ENCODE data around the gene DRD4. TPM values are rescaled to one million over a fixed set of nuclear protein-coding genes. Genes with fewer than 3 reads are reported as not detected.
A peak's percentile ranks its signal among the peaks of the same experiment; 100 is the strongest.

The DRD4 gene
- total and polyA plus RNA-seq, 2 of the 13 experiments (the other 11 are each of a cell fraction or from before 2014, with no cell fraction given), result 0.09 to 0.13 TPM

DNA sequence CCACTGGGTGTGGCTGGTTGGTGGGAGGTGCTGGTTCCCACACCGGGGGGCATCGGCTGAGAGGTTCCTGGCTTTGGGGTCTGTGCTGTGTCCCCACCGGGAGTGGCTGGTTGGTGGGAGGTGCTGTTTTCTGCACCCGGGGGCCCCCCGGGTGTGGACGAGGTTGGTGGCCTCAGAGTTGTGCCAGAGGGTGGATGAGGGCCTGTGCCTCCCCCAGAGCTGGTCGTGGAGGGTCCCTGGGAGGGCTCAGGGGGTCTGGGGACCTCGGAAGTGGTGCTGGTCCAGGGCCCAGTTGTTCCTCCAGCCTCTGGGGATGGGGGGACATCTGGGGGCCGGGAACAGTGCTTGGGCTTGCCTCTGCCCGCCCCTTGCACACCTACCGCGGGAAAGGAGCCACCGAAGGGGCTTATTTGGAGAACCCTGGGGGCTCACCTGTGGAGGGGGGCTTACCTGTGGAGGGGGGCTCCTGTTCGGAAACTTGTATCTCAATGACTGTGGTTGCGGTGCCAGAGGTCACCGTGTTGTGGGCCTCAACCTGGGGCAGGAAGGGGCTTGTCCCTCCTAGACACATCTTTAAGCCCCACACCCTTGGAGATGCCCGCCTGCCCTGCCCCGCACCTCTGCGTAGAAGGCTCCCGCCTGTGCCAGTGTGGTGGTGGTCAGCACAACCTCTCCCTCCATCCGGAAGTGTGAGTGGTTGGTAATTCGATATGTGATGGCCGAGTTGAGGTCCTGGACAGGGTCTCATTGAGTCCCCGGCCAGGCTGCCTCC lies 18.0 kb upstream of the DRD4 start:
- peaks cover 0 to 15% of the 10 kb centered on the region in 2 experiments; a peak in 2 of 5 replicates for H3K36me3 ChIP-seq (replicated peaks in 1 of 2; ENCODE audit: control insufficient read depth in 1 of 2, insufficient read depth in 2 of 2, low read length in 2 of 2)
- H3K4me1 ChIP-seq (ENCODE audit: insufficient read depth, low read length), result peaks cover 8% of the 10 kb centered on the region
- no peak overlapping the region for H3K4me2 ChIP-seq (ENCODE audit: low read depth, low read length)
- BruUV-seq (replicated peaks), result no TSS peak
- intact Hi-C loops (cut with micrococcal nuclease; ENCODE audit: unreplicated experiment) (loop anchor here (10.0 kb wide), 1 partner anchor 64 kb away; no protein-coding TSS in a partner anchor), in situ Hi-C loops (cut with HindIII; ENCODE audit: extremely low pct_ligation_motif_present, low pct_unique_long_range_greater_than_20kb) (no loop called here)
- DNase-seq (ENCODE audit: low spot score), result no peak
- H3K27ac ChIP-seq (ENCODE audit: extremely low read length, insufficient read depth, low read length), result no peak overlapping the region
- no peak overlapping the region for H3K9ac ChIP-seq (ENCODE audit: insufficient read depth, low read depth, low read length)
- ATAC-seq, result no peak
- POLR2A ChIA-PET, result no interaction called here
- H2AFZ ChIP-seq (ENCODE audit: low read length), result no peak overlapping the region
- no peaks in the 10 kb centered on the region for H3K9me3 ChIP-seq (ENCODE audit: low read length)
- no peak overlapping the region for H3K4me3 ChIP-seq (replicated peaks in 1 of 3; ENCODE audit: insufficient read depth in 1 of 3, low read depth in 2 of 3, low read length in 3 of 3)
- no peaks in the 10 kb centered on the region for H3K27me3 ChIP-seq (ENCODE audit: control insufficient read depth in 1 of 2, insufficient read depth in 2 of 2, low read length in 2 of 2)
- FAIRE-seq, result no peak
- TF ChIP-seq RBM22 (optimal IDR thresholded peaks at IDR 0.05; ENCODE audit: low read length) (peak; percentile 35), MTF1 (CRISPR knock-in tag; IDR thresholded peaks at IDR 0.05) (no peak), AGO2 (optimal IDR thresholded peaks at IDR 0.05; ENCODE audit: low read depth, low read length) (peak; percentile 61)
- WGBS (ENCODE audit: low lambda C conversion rate), result 98% methylated on average over 17 of the region's 24 CpGs
- H4K20me1 ChIP-seq (ENCODE audit: insufficient read depth, low read length), result no peaks in the 10 kb centered on the region; the same call in 1 of the 2 replicates
- H3K79me2 ChIP-seq (ENCODE audit: insufficient read depth, low read length), result no peaks in the 10 kb centered on the region
- CTCF ChIA-PET (ENCODE audit: low intra/inter-chr PET ratio, low total read pairs), result no interaction called here

DNA sequence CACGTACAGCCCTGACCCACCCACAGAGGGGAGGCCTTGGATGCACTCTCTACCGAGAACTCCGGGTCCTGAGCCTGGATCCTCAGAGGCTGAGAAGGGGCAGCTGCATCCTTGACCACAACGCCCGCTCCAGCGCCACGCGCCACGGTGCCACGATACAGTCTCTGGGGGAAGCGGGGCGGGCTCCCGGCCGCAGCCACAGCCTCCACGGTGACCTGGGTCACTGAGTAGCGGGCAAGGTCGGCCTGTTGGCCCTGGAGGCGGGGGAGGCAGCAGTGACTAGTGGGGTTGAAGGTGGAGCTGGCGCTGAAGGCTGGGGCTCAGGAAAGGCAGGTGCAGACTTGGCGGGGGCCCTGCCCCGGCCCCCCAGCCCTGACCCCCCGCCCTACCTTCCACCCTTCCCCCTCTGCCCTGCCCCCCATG lies 17.4 kb upstream of the DRD4 start:
- CTCF ChIA-PET (ENCODE audit: low intra/inter-chr PET ratio, low total read pairs), result no interaction called here
- peaks cover 14% of the 10 kb centered on the region for H3K4me1 ChIP-seq (ENCODE audit: insufficient read depth, low read length)

More for the DNA sequence above, 17.4 kb upstream of the DRD4 start:
- Histone ChIP-seq H3K4me2 (ENCODE audit: low read depth, low read length) (no peak overlapping the region), H3K9me3 (ENCODE audit: low read length) (no peaks in the 10 kb centered on the region), H3K79me2 (ENCODE audit: insufficient read depth, low read length) (no peaks in the 10 kb centered on the region), H3K27me3 (ENCODE audit: control insufficient read depth in 1 of 2, insufficient read depth in 2 of 2, low read length in 2 of 2) (no peaks in the 10 kb centered on the region), H3K9ac (ENCODE audit: insufficient read depth, low read depth, low read length) (no peak overlapping the region), H3K27ac (ENCODE audit: extremely low read length, insufficient read depth, low read length) (no peak overlapping the region), H3K4me3 (replicated peaks in 1 of 3; ENCODE audit: insufficient read depth in 1 of 3, low read depth in 2 of 3, low read length in 3 of 3) (no peak overlapping the region), H2AFZ (ENCODE audit: low read length) (no peak overlapping the region), H3K36me3 (replicated peaks in 1 of 2; ENCODE audit: control insufficient read depth in 1 of 2, insufficient read depth in 2 of 2, low read length in 2 of 2) (peaks cover 0 to 12% of the 10 kb centered on the region in 2 experiments; a peak in 2 of 5 replicates), H4K20me1 (ENCODE audit: insufficient read depth, low read length) (peaks cover 6% of the 10 kb centered on the region; the same call in 1 of the 2 replicates)
- no peak for DNase-seq (ENCODE audit: low spot score)
- no peak for FAIRE-seq
- TF ChIP-seq, protein P1, sequence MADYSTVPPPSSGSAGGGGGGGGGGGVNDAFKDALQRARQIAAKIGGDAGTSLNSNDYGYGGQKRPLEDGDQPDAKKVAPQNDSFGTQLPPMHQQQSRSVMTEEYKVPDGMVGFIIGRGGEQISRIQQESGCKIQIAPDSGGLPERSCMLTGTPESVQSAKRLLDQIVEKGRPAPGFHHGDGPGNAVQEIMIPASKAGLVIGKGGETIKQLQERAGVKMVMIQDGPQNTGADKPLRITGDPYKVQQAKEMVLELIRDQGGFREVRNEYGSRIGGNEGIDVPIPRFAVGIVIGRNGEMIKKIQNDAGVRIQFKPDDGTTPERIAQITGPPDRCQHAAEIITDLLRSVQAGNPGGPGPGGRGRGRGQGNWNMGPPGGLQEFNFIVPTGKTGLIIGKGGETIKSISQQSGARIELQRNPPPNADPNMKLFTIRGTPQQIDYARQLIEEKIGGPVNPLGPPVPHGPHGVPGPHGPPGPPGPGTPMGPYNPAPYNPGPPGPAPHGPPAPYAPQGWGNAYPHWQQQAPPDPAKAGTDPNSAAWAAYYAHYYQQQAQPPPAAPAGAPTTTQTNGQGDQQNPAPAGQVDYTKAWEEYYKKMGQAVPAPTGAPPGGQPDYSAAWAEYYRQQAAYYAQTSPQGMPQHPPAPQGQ (CRISPR knock-in tag; IDR thresholded peaks at IDR 0.05; ENCODE audit: borderline replicate concordance), result no peak
- TF ChIP-seq HNRNPL (IDR thresholded peaks at IDR 0.05; ENCODE audit: low read depth, low read length), result 0 out of 2 replicates have a peak, but pooled peaks have one; percentile 9
- no peak for TF ChIP-seq SMYD3 (CRISPR knock-in tag; IDR thresholded peaks at IDR 0.05)
- no peak for TF ChIP-seq HMG20A (CRISPR knock-in tag; IDR thresholded peaks at IDR 0.05; ENCODE audit: borderline replicate concordance)
- TF ChIP-seq HHEX (CRISPR knock-in tag; IDR thresholded peaks at IDR 0.05), result no peak
- TF ChIP-seq, protein P2, sequence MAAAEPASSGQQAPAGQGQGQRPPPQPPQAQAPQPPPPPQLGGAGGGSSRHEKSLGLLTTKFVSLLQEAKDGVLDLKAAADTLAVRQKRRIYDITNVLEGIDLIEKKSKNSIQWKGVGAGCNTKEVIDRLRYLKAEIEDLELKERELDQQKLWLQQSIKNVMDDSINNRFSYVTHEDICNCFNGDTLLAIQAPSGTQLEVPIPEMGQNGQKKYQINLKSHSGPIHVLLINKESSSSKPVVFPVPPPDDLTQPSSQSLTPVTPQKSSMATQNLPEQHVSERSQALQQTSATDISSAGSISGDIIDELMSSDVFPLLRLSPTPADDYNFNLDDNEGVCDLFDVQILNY (CRISPR knock-in tag; conservative IDR thresholded peaks at IDR 0.05), result no peak
- no peak for TF ChIP-seq ZNF879 (CRISPR knock-in tag; IDR thresholded peaks at IDR 0.05)
- TF ChIP-seq SP1 (IDR thresholded peaks at IDR 0.05), result no peak
- no peak for TF ChIP-seq SP1 (CRISPR knock-in tag; IDR thresholded peaks at IDR 0.05)
- peak; percentile 63 for TF ChIP-seq AGO2 (optimal IDR thresholded peaks at IDR 0.05; ENCODE audit: low read depth, low read length)
- in situ Hi-C loops (cut with HindIII; ENCODE audit: extremely low pct_ligation_motif_present, low pct_unique_long_range_greater_than_20kb) (loop anchor here (10.0 kb wide), 1 partner anchor 65 kb away; no protein-coding TSS in a partner anchor), intact Hi-C loops (cut with micrococcal nuclease; ENCODE audit: unreplicated experiment) (loop anchor here (10.0 kb wide), 1 partner anchor 65 kb away; no protein-coding TSS in a partner anchor)
- POLR2A ChIA-PET, result no interaction called here
- ATAC-seq, result no peak
- 95% methylated on average over 6 of the region's 22 CpGs for WGBS (ENCODE audit: low lambda C conversion rate)
- BruUV-seq (replicated peaks), result no TSS peak

All from HepG2 (cell line).